Gastrocnemius medialis (tissue), 4 donors: ENCODE measurements around the gene RNF167.

ENCODE experiments used
- CTCF ChIP-seq, 5 experiments: fragments of 450-650 bp in 3 of 5; fragments of 200-600 bp in 2 of 5; sonication (generic) in 2 of 5; IDR thresholded peaks in 4 of 5; conservative IDR thresholded peaks in 1 of 5; 1 replicate in 4 of 5; 2 replicates in 1 of 5; pipeline ENCODE4 v1.5.1; 2016 to 2019; ENCODE audit warnings: antibody characterized with exemption in 5 of 5, mild to moderate bottlenecking in 3 of 5, moderate library complexity in 3 of 5
- POLR2A ChIP-seq, 2 donors: fragments of 450-650 bp; IDR thresholded peaks; one replicate each; pipeline ENCODE4 v1.6.1; 2017; ENCODE audit warnings: antibody characterized with exemption in 2 of 2, mild to moderate bottlenecking in 2 of 2, moderate library complexity in 2 of 2

- no peak for TF ChIP-seq POLR2A (IDR thresholded peaks at IDR 0.05)
- no peak for TF ChIP-seq CTCF (IDR thresholded peaks at IDR 0.05 in 4 of 5, conservative IDR thresholded peaks at IDR 0.05 in 1 of 5)
Observed at GRCh38 chr17:4982305-4982704, 42.2 kb downstream of the RNF167 start.
